Activated naive CD4-positive, alpha-beta T cell treated with anti-CD3 and anti-CD28 coated beads, Interleukin-2, amount 50 U/mL, for 72 hours (primary cell): ENCODE results near the gene LRP1B. TPM values are rescaled to one million over a fixed set of nuclear protein-coding genes. Genes with fewer than 3 reads are reported as not detected.
"Not testable (repeated sequence)": the region's sequence is repeated elsewhere in the genome, so short reads cannot be mapped to it uniquely, and the experiment has no call there.

Experiments
- ATAC-seq, 2 donors: fragments of 150-1000 bp; cut with Tn5 transposase; 2 replicates each; pipeline ENCODE4 v1.10.0; 2021; ENCODE audit warnings: mild to moderate bottlenecking in 2 of 2, moderate library complexity in 2 of 2
- DNase-seq, 2 donors: peaks; one replicate each; pipeline ENCODE4 v3.0.0; 2021 to 2022; ENCODE audit warnings: low spot score in 2 of 2
- H3K27ac Mint-ChIP-seq, 2 donors: one replicate each; pipeline ENCODE4 v1.8.0; 2022; ENCODE audit warnings: mild to moderate bottlenecking in 2 of 2, mixed read lengths in 2 of 2
- H3K36me3 Mint-ChIP-seq, 2 donors: one replicate each; pipeline ENCODE4 v1.8.0; 2022; ENCODE audit warnings: mixed read lengths in 2 of 2
- H3K9me3 Mint-ChIP-seq, 2 donors: one replicate each; pipeline ENCODE4 v1.8.0; 2022; ENCODE audit warnings: mixed read lengths in 2 of 2
- total RNA-seq, 2 donors: library from RNA; stranded (reverse); gene quantifications; one replicate each; pipeline ENCODE4 v1.2.3, GENCODE V29; 2022

The LRP1B gene
- total RNA-seq, 2 donors from 2014 or later, result not detected

DNA sequence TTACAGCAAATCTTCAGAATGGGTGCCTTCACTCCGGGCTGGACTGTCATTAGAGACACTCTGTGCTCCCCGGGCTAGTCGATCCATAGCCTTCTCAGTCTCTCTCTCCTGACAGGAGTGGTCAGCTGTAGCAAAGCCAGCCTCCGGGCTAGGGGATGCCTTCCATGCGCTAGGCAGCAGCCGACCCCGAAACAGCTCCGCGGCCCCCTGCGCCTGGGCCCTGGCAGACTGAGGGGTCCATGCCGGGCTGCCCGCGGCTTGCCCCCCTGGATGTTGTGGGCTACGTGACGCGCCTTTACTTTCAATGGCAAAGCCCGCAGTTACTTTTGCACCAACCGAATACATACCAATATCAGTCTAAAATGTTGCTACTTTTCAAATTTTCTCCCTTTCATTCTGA is 1447.2 kb downstream of the LRP1B start:
- ATAC-seq, result no peak
- no peak for DNase-seq
- peaks cover 15 to 23% of the 10 kb centered on the region in 2 donors for H3K9me3 Mint-ChIP-seq
- no peaks in the 10 kb centered on the region for H3K36me3 Mint-ChIP-seq
- no peak overlapping the region for H3K27ac Mint-ChIP-seq

DNA sequence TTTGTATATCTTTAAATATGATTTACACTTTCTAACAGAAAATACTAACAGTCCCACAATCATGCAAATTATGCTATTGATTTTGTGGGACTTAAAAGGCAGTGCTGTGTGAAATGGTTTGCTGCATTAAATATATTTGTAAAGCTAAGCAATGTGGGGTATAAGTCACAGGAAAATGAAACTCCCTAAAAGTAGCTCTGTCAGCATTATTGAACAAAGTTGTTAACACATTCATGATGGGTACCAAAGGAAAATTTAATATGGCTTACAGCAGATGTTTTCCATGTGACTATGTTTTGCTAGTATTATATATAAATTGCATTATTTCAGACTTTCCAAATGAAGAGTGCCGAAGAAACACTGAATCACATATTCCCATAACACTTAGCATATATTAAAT is 1450.0 kb downstream of the LRP1B start:
- no peaks in the 10 kb centered on the region for H3K36me3 Mint-ChIP-seq
- H3K27ac Mint-ChIP-seq, result no peak overlapping the region
- H3K9me3 Mint-ChIP-seq, result peaks cover 11 to 13% of the 10 kb centered on the region in 2 donors
- DNase-seq, result no peak
- ATAC-seq, result no peak

DNA sequence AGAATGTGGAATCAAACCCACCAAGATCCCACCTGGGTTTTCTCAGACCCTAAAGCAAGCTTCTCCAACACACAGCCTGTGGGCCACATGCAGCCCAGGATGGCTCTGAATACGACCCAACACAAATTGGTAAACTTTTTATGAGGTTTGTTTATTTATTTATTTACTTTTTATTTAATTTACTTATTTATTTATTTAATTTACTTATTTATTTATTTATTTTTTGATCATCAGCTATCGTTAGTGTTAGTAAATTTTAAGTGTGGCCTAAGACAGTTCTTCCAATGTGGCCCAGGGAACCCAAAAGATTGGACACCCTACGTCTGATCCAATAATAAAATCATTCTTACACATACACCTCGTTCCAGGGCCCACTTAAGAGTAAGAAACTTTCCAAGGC is 1451.1 kb downstream of the LRP1B start:
- DNase-seq (no peak), ATAC-seq (no peak)
- H3K36me3 Mint-ChIP-seq, result no peaks in the 10 kb centered on the region
- peaks cover 7 to 10% of the 10 kb centered on the region in 2 donors for H3K9me3 Mint-ChIP-seq
- no peak overlapping the region for H3K27ac Mint-ChIP-seq

DNA sequence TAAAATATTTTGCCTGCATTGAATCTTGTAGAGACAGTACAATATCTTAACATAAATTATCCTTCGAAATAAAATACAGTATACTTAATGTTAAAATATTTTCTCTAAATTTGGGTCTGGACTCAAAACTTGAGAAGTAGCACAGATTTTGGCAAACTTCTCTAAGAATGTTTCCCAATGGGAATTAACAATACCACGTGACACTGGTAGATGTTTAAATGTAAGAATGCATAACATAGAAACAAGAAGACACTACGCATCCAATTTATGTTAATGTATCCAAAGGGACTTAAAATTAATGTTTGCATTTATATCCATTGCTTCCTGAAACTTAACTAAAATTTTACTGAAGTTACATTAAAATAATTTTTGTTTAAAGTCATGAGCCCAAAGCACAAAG is 1460.9 kb downstream of the LRP1B start:
- DNase-seq (no peak), ATAC-seq (no peak)
- H3K27ac Mint-ChIP-seq, result no peak overlapping the region
- H3K36me3 Mint-ChIP-seq, result peaks cover 0 to 5% of the 10 kb centered on the region in 2 donors
- peaks cover 20 to 22% of the 10 kb centered on the region in 2 donors for H3K9me3 Mint-ChIP-seq

DNA sequence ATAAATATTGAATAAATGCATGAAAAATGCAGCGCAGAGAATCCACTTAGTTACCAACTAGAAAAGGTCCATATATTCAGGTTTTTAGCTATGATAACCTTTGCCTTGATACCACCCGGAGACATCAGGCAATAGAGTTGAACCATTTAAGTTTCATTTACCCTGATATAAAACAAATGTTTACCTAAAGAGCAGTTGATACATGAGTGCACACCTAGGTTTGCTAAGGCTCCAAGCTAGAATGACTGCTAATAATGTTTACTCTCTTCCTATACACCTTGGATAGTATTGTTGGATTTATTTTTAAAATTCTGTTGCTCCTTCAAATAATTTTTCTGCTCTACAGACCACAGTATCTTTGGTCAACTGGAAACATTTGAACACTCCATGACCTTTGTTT is 1463.6 kb downstream of the LRP1B start:
- DNase-seq, result no peak
- Mint-ChIP-seq H3K27ac (no peak overlapping the region), H3K9me3 (peaks cover 3 to 18% of the 10 kb centered on the region in 2 donors), H3K36me3 (no peaks in the 10 kb centered on the region)
- ATAC-seq, result no peak

DNA sequence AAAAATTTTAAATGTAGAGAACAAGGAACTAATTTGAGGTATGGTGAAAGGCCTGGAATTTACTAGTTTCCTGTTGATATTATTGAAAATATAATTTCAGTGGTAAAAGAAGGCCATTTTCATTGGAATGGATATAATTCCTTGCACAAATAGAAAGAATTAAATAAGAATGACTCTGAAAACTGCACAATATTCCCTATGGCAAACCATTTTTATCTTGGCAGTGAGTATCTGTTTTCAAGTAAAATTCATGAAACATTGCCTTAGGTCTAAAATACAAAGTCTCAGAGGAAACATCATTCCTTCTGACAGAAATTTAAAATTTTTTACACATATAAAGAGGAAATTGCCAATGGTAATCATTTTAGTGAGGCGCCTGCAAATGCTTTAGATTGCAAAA is 1468.3 kb downstream of the LRP1B start:
- no peaks in the 10 kb centered on the region for H3K36me3 Mint-ChIP-seq
- H3K9me3 Mint-ChIP-seq, result peaks cover 0 to 12% of the 10 kb centered on the region in 2 donors
- ATAC-seq (no peak), DNase-seq (no peak)
- no peak overlapping the region for H3K27ac Mint-ChIP-seq

DNA sequence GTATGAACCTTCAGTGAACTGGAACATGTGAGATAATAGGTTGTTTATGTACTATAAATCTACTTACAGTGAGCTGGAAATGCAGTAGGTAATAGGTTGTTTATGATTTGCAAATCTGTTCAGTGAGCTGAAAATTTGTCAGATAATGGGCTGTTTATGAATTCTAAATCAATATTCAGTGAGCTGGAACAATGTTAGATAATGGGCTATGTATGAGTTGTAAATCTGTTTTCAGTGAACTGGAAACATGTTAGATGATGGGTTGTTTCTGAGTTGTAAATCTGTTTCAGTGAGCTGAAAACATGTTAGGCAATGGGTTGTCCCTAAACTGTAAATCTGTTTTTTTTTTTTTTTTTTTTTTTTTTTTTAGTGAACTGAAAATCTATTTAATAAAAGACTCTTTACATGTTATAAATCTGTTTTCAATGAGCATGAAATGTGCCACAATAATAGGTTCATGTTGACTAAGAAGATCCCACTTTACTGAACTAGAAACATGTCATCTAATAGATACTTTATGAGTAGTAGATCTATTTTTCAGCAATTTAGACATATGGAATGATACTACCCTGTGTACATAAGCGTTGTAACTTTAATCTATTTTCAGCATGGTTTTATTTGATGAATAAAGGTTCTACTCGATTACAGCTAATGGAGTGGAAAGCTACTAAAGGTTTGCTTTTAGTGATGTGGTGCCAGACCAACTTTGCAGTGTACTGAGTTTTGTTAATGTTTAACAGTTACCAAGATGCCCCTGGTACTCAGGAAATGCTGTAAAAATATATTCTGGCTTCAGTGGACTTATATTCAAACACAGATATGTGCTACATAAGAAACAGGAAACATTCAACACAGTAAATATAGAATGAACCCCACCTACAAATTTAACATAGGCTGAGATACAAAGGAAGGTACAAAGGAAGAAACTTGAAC is 1471.8 kb downstream of the LRP1B start:
- peaks cover 0 to 12% of the 10 kb centered on the region in 2 donors for H3K9me3 Mint-ChIP-seq
- H3K36me3 Mint-ChIP-seq, result no peaks in the 10 kb centered on the region
- DNase-seq (no peak), ATAC-seq (no peak)
- no peak overlapping the region for H3K27ac Mint-ChIP-seq

DNA sequence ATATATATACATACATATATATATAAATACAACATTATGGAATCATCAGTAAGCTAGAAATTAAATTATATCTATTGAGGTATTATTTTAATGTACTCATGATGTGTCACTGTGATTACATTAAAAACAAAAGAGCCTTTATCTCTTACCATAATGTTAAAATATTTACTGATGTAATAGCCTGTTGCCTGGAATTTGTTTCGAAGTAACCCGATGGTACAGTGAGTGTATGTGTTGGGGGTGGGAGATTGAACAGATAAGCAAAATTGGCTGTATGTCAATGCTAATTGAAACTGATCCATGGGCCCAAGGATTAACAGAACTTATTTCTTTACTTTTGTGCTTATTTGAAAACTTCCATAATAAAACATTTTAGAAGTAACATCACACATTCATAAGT is 1473.2 kb downstream of the LRP1B start:
- Mint-ChIP-seq H3K9me3 (peaks cover 4 to 12% of the 10 kb centered on the region in 2 donors), H3K27ac (no peak overlapping the region), H3K36me3 (no peaks in the 10 kb centered on the region)
- no peak for DNase-seq
- ATAC-seq, result no peak

DNA sequence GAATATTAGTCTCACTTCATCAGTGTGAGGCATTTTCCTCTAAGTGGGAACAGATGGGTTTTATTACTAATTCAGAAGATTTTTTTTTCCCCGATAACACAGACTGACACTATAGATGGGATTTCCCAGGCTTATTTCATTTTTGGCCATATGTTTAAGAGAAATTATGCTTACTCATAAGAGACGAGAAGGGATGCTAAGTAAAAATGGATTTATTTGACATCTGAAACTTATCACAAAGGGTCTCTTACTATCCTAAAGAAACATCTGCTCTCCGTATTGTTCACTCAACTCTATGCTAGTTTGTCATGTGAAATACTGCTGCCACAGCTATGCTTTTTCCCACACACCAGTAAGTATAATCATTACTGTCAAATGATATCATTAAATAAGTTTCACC is 1476.3 kb downstream of the LRP1B start:
- H3K27ac Mint-ChIP-seq, result no peak overlapping the region
- no peak for ATAC-seq
- H3K9me3 Mint-ChIP-seq, result peaks cover 4 to 5% of the 10 kb centered on the region in 2 donors
- no peaks in the 10 kb centered on the region for H3K36me3 Mint-ChIP-seq
- no peak for DNase-seq

DNA sequence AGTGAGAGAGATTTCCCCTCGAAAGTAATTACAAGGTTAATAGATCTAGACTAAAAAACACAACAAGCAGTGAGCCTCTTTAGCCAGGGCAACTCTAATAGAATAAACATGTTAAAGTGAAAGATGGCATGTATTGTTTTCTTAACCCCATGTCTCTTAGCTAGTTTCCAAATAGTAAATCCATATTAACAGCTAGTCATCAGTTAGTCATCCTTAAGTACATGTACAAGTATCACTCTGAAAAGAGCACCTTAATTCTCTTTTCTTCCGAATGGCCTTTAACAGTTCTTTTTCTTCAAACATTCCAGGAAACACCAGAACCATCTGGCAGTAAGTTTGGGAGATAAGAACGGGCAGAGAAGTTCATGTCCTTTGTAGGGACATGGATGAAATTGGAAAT is 1480.0 kb downstream of the LRP1B start:
- no peak for ATAC-seq
- peaks cover 8 to 11% of the 10 kb centered on the region in 2 donors for H3K9me3 Mint-ChIP-seq
- no peak overlapping the region for H3K27ac Mint-ChIP-seq
- H3K36me3 Mint-ChIP-seq, result no peaks in the 10 kb centered on the region
- DNase-seq, result no peak

DNA sequence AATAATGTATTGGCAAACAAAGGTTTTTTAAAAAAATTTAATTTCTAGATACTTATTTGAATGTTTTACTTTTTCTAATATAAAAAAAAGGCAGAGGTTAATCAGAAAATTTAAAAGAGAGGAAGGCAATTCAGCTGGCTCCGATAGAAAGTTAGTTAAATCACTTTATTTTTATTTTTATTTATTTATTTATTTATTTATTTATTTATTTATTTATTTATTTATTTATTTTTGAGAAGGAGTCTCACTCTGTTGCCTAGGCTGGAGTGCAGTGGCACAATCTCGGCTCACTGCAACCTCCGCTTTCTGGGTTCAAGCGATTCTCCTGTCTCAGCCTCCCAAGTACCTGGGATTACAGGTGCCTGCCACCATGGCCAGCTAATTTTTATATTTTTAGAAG is 1480.7 kb downstream of the LRP1B start:
- H3K36me3 Mint-ChIP-seq, DNase-seq, H3K27ac Mint-ChIP-seq, ATAC-seq: not testable (repeated sequence)
- H3K9me3 Mint-ChIP-seq, result peaks cover 8 to 11% of the 10 kb centered on the region in 2 donors

DNA sequence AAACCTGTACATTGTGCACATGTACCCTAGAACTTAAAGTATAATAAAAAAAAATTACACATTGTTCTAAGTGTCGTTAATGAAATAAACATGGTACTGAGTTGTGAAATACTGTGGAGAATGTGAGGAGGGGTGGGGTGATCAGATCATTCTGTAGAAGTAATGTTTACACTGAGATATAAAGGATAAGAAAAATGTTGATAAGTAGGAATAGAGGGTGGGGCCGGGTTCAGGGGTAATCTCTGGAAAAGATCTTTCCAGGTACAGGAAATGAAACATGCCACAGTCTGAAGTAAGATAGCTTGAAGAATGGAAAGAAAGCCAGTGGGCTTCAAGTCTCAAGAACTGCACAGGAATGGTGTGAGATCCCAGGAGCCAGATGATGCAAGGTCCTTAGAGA is 1482.4 kb downstream of the LRP1B start:
- H3K9me3 Mint-ChIP-seq, result peaks cover 8 to 11% of the 10 kb centered on the region in 2 donors
- H3K36me3 Mint-ChIP-seq, result no peaks in the 10 kb centered on the region
- ATAC-seq (no peak), DNase-seq (no peak)
- no peak overlapping the region for H3K27ac Mint-ChIP-seq

DNA sequence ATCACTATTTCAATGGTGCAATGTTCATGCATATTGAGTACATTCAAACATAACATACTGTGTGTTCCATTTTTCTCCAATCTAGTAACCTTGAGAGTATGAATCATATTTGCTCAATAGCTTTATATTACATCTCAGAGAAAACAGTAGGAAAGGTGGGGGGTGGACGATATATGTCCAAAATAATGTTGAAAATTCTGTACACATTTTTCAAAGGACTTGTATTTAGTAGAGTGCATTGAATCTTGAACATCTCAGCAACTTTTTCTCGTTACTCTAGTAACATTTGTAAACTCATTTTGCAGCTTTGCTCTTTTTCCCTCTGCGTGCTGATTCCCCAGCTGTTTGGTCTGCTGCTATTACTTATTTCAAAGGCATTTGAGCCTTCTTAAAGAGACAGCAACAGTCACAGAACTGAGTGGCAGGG is 1487.0 kb downstream of the LRP1B start:
- Mint-ChIP-seq H3K9me3 (peaks cover 8 to 12% of the 10 kb centered on the region in 2 donors), H3K36me3 (no peaks in the 10 kb centered on the region)

DNA sequence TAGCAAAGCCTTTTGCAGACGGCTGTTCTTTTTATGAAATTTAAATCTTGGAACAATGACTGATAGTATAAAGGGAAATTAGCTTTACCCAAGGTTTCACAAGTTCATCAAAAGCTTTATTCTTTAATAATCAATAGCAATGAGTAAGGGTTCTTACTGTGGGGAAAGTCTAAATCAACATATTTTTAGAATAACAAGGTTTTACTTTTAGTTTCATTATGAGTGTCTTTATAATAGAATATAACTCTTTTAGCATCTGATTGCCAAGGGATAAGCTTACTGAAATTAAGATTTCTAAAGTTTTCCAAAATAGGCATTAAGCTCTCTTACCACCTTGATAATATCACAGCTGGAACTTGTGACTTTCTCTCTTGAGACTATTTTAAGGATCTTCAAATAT is 1489.7 kb downstream of the LRP1B start:
- Mint-ChIP-seq H3K9me3 (peaks cover 7 to 8% of the 10 kb centered on the region in 2 donors), H3K27ac (no peak overlapping the region), H3K36me3 (no peaks in the 10 kb centered on the region)
- ATAC-seq (no peak), DNase-seq (no peak)

More for the DNA sequence above, 1487.0 kb downstream of the LRP1B start:
- ATAC-seq, result no peak
- DNase-seq, result no peak
- no peak overlapping the region for H3K27ac Mint-ChIP-seq

DNA sequence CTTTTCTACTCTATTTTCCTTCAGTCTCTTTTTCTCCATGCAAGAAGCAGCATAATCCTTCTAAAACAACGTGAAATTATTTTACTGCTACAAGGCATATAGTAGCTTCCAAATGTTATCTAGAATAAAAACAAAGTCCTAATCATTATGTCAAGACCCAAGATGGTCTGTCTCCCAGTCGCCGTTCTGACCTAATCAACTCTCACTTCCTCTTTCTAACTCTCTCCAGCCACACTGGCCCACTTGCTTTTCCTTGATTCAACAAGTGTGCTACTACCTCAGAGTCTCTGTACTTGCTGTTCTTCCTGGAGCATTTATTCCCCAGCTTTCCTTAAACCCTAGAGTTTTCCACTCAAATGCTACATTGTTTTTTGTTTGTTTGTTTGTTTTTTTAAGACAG is 1491.2 kb downstream of the LRP1B start:
- Mint-ChIP-seq H3K27ac (no peak overlapping the region), H3K9me3 (peaks cover 7 to 8% of the 10 kb centered on the region in 2 donors), H3K36me3 (no peaks in the 10 kb centered on the region)
- DNase-seq (no peak), ATAC-seq (no peak)

DNA sequence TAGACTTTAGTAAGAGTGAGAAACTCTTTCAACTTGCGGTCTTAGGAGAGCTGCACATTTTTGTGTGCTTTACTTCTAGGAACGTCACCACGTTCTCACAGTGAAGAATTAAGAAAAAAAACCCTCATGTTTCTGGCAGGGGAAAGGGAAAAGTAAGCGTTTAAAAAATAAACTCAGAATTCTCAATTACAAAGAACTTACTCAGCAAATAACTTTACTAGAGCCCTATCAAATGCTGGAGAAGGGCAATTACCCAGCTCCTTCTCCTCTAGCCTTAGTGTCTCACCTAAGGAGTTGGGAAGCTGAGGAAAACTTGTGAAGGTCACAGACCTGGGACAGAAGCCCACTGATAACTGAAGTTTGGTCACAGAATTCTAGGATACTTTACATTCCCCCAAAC is 1500.3 kb downstream of the LRP1B start:
- Mint-ChIP-seq H3K27ac (no peak overlapping the region), H3K9me3 (peaks cover 18 to 25% of the 10 kb centered on the region in 2 donors), H3K36me3 (peaks cover 0 to 10% of the 10 kb centered on the region in 2 donors)
- ATAC-seq (no peak), DNase-seq (no peak)

DNA sequence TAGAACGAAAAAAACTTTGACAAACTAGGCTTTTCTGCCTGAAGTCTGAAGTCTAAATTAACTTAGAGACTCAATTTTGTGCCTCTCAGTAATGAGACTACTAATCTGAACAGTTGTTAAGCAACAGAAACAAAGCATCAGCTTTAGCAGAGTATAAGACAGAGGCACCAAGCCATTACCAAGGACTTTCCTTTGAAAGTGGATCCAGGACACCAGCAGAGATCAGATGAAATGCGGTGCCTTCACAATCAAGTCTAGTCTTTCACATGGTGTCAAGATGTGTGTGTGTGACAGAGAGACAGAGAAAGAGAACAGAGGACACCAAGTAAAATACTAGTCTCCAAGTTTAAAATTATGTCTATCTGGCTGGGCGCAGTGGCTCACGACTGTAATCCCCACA is 1502.9 kb downstream of the LRP1B start:
- no peak overlapping the region for H3K27ac Mint-ChIP-seq
- H3K9me3 Mint-ChIP-seq, result peaks cover 28 to 32% of the 10 kb centered on the region in 2 donors
- DNase-seq (no peak), ATAC-seq (no peak)
- H3K36me3 Mint-ChIP-seq, result peaks cover 0 to 10% of the 10 kb centered on the region in 2 donors

DNA sequence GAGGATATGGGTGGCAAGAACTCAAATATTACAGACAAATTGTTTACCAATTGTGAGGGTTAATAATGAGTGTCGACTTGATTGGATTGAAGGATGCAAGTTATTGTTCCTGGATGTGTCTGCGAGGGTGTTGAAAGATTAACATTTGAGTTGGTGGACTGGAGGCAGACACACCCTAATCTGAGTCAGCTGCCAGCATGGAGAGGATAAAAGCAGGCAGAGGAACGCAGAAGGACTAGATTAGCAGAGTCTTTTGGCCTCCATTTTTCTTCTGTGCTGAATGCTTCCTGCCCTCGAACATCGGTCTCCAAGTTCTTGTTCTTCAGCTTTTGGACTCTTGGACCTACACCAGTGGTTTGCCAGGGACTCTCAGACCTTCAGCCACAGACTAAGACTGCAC is 1503.7 kb downstream of the LRP1B start:
- DNase-seq, result no peak
- H3K27ac Mint-ChIP-seq, result no peak overlapping the region
- H3K36me3 Mint-ChIP-seq, result peaks cover 0 to 10% of the 10 kb centered on the region in 2 donors
- no peak for ATAC-seq
- peaks cover 28 to 32% of the 10 kb centered on the region in 2 donors for H3K9me3 Mint-ChIP-seq
